Testis (tissue), 3 donors: ENCODE measurements around the gene PKD2L1. TPM values are rescaled to one million over a fixed set of nuclear protein-coding genes. Genes with fewer than 3 reads are reported as not detected.

ENCODE experiments used
- DNase-seq: peaks from one replicate; pipeline ENCODE4 v3.0.0-alpha.2; 2019
- H3K27ac ChIP-seq, 2 donors: fragments of 200-600 bp; sonication (generic); one replicate each; pipeline ENCODE4 v1.5.1; 2019
- H3K27me3 ChIP-seq: fragments of 200-600 bp; sonication (generic); one replicate; pipeline ENCODE4 v1.5.1; 2019
- H3K36me3 ChIP-seq: fragments of 200-600 bp; sonication (generic); one replicate; pipeline ENCODE4 v1.5.1; 2017; ENCODE audit warnings: low read depth; ENCODE audit errors: missing control alignments
- H3K4me1 ChIP-seq: fragments of 200-600 bp; sonication (generic); one replicate; pipeline ENCODE4 v1.5.1; 2019
- H3K4me3 ChIP-seq, 2 donors: fragments of 200-600 bp; sonication (generic); one replicate each; pipeline ENCODE4 v1.5.1; 2017 to 2019
- H3K9me3 ChIP-seq: fragments of 200-600 bp; sonication (generic); one replicate; pipeline ENCODE4 v1.5.1; 2017
- POLR2A ChIP-seq: fragments of 450-650 bp; IDR thresholded peaks from one replicate; pipeline ENCODE4 v1.6.1; 2017; ENCODE audit warnings: antibody characterized with exemption, mild to moderate bottlenecking, moderate library complexity
- WGBS, 2 donors: methylation state at CpG; one replicate each; pipeline ENCODE4 v1.1.5; 2018; 5-methylcytosine and 5-hydroxymethylcytosine counted together
- intact Hi-C: fragments of 100-400 bp; cut with DNase I; formaldehyde crosslinking; loops from one replicate; pipeline ENCODE4 v1.15.1; 2023; ENCODE audit warnings: low total_unique reads
- polyA plus RNA-seq: library from polyadenylated mRNA; stranded (reverse); fragments of 350-450 nt; fragmentation: Illumina TruSeq; extraction: RNeasy Lipid Tissue Mini Kit (QIAGEN cat#74804); gene quantifications from one replicate; pipeline ENCODE4 v1.2.3, GENCODE V29; 2014; ENCODE audit warnings: low read depth, low replicate concordance; ENCODE audit not compliant: insufficient read depth
- total RNA-seq, 2 donors: library from RNA; depleted of rRNA; stranded (reverse); fragments of >200 nt; gene quantifications; one replicate each; pipeline ENCODE4 v1.2.3, GENCODE V29; 2016
- TF ChIP-seq, protein P1 (sequence below), 3 experiments: fragments of 450-650 bp in 2 of 3; fragments of 200-600 bp in 1 of 3; sonication (generic) in 1 of 3; IDR thresholded peaks; one replicate each; pipeline ENCODE4 v1.5.1; 2016 to 2019; ENCODE audit warnings: antibody characterized with exemption in 3 of 3, mild to moderate bottlenecking in 2 of 3, moderate library complexity in 1 of 3

PKD2L1 gene
- total and polyA plus RNA-seq, 3 donors from 2014 or later: 0.99 to 4.7 (median 1.6) TPM

DNA sequence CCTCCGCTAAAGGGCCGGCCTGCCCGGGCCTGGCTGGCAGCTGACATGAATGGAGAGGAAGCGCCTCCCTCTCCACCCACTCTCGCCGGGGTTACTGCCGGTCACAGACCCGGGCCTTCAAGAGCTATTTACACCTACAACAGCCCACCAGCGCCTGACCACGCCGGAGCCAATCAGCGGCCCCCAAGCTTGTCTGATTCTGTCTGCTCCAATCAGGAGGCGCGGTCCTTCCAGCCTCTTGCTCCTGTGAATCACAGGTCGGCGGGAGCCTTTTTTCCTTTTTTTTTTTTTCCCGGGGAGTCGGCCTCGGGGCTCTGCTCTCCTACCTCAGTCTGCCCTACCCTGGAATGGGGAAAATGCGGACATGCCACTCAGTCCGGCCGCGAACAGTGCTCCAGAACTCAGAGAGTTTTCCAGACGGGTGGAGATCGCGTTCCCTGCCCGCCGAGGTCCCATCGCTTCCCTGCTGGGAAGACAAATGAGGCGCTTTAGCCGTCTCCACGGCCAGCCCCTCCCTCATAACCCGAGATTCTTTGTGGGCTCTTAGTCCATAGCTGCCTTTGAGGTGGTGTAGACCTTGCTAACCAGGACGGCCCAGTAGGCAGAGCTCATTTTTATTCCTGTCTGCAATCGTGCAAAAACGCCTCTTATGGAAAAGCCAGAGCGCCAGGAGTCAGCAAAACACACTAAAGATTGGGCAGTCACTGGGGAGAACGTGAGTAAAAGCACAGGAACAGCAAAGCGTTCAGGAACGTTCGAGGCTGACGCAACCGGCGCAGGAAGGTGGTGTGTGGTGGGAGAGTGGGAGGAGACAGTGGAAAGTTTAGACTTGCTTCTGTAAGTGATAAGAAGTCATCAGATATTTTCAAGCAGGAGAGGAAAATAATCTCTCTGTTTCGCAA is 43.5 kb upstream of the PKD2L1 start:
- Histone ChIP-seq H3K9me3 (no peaks in the 10 kb centered on the region), H3K4me3 (peak overlapping the region; percentile 58 to 70), H3K27me3 (no peaks in the 10 kb centered on the region), H3K4me1 (peaks cover 22% of the 10 kb centered on the region), H3K36me3 (no peaks in the 10 kb centered on the region), H3K27ac (peak overlapping the region; percentile 90 to 93)
- intact Hi-C loops: no loop called here
- peak; percentile 100 for DNase-seq
- WGBS, 2 donors: 0% methylated on average over 44 to 45 of the region's 45 CpGs
- TF ChIP-seq POLR2A: peak; percentile 8
- TF ChIP-seq, protein P1, sequence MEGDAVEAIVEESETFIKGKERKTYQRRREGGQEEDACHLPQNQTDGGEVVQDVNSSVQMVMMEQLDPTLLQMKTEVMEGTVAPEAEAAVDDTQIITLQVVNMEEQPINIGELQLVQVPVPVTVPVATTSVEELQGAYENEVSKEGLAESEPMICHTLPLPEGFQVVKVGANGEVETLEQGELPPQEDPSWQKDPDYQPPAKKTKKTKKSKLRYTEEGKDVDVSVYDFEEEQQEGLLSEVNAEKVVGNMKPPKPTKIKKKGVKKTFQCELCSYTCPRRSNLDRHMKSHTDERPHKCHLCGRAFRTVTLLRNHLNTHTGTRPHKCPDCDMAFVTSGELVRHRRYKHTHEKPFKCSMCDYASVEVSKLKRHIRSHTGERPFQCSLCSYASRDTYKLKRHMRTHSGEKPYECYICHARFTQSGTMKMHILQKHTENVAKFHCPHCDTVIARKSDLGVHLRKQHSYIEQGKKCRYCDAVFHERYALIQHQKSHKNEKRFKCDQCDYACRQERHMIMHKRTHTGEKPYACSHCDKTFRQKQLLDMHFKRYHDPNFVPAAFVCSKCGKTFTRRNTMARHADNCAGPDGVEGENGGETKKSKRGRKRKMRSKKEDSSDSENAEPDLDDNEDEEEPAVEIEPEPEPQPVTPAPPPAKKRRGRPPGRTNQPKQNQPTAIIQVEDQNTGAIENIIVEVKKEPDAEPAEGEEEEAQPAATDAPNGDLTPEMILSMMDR (IDR thresholded peaks at IDR 0.05): no peak

- Histone ChIP-seq H3K4me1 (peaks cover 22% of the 10 kb centered on the region), H3K4me3 (peak overlapping the region; percentile 58 to 70), H3K27ac (peak overlapping the region; percentile 90 to 93), H3K36me3 (no peaks in the 10 kb centered on the region), H3K27me3 (no peaks in the 10 kb centered on the region), H3K9me3 (no peaks in the 10 kb centered on the region)
- intact Hi-C loops: no loop called here
- no peak for DNase-seq
- 14 to 19% methylated on average over 12 to 16 of the region's 16 CpGs for WGBS, 2 donors
- TF ChIP-seq POLR2A: no peak
- TF ChIP-seq, protein P1 (IDR thresholded peaks at IDR 0.05): no peak
Measured at GRCh38 chr10:100372415-100373297, 42.6 kb upstream of the PKD2L1 start.

DNA sequence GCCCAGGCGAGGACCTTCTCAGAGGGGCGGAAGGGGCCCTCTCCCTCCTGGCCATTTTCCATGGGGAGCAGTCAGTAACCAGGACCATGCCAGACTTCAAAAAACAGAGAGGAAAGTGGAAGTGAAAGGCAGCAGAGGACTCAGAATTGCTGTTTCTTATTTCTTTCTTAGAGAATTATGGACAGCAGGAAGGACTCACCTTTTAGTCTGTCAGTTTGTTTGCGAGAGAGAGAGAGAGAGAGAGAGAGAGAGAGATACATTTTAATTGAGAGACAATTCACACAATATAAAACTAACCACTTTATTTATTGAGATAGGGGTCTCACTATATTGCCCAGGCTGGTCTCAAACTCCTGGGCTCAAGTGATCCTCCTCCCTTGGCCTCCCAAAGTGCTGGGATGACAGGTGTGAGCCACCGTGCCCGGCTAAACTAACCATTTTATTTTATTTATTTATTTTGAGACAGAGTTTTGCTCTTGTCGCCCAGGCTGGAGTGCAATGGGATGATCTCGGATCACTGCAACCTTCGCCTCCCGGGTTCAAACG is 41.5 kb upstream of the PKD2L1 start:
- DNase-seq: no peak
- WGBS, 2 donors: 83 to 92% methylated on average over 10 of the region's 10 CpGs
- no peak overlapping the region for H3K4me3 ChIP-seq
- intact Hi-C loops: no loop called here
- H3K27me3 ChIP-seq: no peaks in the 10 kb centered on the region
- H3K9me3 ChIP-seq: no peaks in the 10 kb centered on the region
- peaks cover 22% of the 10 kb centered on the region for H3K4me1 ChIP-seq
- no peak for TF ChIP-seq POLR2A
- TF ChIP-seq, protein P1 (IDR thresholded peaks at IDR 0.05): no peak
- no peaks in the 10 kb centered on the region for H3K36me3 ChIP-seq
- peak overlapping the region; percentile 21 to 48 for H3K27ac ChIP-seq

GRCh38 chr10:100370714-100371481 is 40.9 kb upstream of the PKD2L1 start:
- Histone ChIP-seq H3K27ac (peak overlapping the region; percentile 21 to 48), H3K27me3 (no peaks in the 10 kb centered on the region), H3K4me3 (no peak overlapping the region), H3K9me3 (no peaks in the 10 kb centered on the region), H3K4me1 (peaks cover 22% of the 10 kb centered on the region), H3K36me3 (no peaks in the 10 kb centered on the region)
- TF ChIP-seq, protein P1 (IDR thresholded peaks at IDR 0.05): no peak
- intact Hi-C loops: no loop called here
- DNase-seq: peak; percentile 74
- 59 to 64% methylated on average over 12 of the region's 12 CpGs for WGBS, 2 donors
